GM11168 (cell line): ENCODE measurements around the gene C9orf50.
"Not testable (repeated sequence)": the region's sequence is repeated elsewhere in the genome, so short reads cannot be mapped to it uniquely, and the experiment has no call there.

ENCODE experiments used
- in situ Hi-C: fragments of 300-500 bp; cut with MboI; formaldehyde crosslinking; loops from one replicate; pipeline ENCODE4 v1.12.0; 2022; ENCODE audit warnings: low sequenced_read_pairs; ENCODE audit not compliant: unreplicated experiment

Gene C9orf50, protein sequence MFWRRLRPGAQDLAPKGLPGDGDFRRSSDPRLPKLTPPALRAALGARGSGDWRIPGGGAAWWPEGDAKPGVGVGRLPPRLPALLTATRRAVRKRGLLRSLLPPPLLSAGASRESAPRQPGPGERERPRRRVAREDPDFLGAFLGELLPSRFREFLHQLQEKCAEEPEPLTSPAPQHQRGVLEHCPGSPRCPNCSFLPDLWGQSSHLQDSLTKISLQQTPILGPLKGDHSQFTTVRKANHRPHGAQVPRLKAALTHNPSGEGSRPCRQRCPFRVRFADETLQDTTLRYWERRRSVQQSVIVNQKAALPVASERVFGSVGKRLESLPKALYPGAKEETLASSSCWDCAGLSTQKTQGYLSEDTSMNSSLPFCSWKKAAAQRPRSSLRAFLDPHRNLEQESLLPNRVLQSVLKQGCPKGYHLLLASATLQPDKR

DNA sequence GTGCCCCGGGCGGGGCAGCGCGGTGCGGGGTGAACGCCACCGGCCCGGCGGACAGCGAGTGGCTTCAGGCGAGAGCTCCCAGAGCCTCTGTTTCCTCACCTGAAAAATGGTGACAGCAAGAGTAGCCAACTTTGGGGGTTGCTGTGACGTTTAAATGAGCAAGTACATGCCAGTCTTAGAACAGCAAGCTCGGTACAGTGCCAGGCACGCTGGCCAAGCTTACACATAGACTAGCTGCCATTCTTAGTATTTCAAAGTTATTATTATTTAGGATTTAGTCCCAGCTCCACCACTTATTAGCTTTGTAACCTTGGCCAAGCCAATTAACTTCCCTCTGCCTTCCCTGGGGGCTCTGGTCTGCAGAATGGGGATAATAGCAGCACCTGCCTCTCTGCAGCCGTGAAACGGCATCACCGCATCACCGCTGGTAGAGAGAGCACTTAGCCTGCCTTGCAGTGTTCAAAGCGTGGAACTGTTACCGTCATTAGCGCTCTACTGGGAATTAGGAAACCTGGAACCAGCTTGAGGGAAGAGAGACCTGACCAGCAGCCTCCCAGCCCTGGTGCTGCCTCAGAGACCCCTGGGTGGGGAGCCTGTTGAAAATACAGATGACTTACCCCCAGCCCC, at the start of gene C9orf50:
C9orf50 (minus strand) TSS at position 433 of the 627 bp plus-strand sequence. CDS start 527 bp downstream, outside the sequence.
- in situ Hi-C loops = no loop called here

DNA sequence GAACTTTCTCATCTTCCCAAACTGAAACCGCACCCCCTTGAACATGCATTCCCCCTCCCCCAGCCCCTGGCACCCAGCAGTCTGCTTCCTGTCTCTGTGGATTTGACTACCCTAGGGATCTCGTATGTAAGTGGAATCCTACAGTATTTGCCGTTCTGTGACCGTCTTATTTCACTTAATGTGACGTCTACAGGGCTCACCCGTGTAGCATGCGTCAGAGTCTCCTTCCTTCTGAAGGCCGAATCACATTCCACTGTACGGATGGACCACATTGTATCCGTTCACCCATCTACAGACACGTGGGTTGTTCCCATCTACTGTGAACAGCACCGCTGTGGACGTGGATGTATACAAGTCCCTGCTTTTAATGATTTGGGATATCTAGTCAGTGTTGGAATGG, 49.0 kb upstream of the C9orf50 start:
- in situ Hi-C loops = no loop called here

DNA sequence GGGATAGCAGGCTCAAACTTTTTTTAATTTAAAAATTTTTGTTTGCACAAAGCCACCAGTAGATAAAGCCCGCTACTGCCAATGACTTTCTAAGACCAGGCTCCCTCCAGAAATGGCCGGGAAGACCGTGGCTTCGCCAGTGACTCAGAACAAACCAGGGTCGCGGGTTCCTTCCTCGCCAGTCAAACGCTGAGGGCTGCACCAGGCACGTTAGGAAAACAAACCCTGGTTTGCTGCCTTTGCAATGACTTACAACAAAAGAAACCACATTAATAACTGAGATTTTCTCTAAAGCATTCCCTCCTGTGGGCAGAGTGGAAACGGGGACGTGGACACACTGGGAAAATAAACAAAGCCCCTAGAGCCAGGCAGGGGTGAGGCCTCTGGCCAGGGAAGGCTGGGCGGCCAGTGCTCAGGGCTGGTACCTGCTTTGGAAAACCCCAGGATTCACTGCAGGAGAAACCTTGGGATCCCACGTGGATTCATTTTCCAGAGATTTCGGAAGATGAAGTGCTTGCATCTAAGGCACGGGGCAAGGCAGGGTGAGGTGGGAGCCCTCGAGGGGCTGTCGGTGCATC, 48.3 kb upstream of the C9orf50 start:
- in situ Hi-C loops = no loop called here

DNA sequence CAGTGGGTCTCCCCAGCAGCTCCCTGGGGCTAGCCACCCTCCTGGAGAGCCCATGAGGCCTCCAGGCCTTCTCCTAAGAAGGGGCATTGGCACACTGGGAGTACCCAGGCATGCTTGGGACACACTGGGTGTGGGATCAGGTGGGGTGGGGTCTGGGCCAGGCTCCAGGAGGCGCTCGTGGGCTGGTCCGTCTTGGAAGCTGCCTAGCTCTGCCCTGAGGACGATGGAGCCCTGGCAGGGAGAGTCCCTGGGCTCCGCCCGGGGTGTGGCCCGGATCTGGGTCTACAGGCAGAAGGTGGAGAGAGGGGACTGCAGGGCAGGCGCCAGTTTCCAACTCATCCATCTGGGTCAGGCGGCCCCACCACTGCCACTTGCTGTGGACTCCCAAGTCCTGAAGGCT, 46.9 kb upstream of the C9orf50 start:
- in situ Hi-C loops = no loop called here

DNA sequence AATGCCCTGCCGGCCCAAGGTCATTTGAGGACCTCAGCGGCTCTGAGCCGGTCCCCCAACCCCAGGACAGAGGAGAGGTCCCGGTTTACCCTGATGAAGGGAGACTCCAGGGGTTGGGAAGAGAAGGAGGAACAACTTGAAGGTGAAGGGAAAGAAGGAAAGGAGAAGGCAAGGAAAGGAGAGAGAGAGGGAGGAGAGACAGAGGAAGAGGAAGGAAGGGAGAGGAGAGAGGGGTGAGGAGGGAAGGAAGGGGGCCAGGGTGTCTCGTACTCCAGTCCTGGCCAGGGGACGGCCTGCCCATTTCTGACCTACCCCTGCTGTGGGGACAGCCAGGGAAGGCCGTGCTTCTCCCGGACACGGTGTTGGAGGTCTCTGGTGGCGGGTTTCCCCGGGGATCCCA, 46.5 kb upstream of the C9orf50 start:
- in situ Hi-C loops = no loop called here

DNA sequence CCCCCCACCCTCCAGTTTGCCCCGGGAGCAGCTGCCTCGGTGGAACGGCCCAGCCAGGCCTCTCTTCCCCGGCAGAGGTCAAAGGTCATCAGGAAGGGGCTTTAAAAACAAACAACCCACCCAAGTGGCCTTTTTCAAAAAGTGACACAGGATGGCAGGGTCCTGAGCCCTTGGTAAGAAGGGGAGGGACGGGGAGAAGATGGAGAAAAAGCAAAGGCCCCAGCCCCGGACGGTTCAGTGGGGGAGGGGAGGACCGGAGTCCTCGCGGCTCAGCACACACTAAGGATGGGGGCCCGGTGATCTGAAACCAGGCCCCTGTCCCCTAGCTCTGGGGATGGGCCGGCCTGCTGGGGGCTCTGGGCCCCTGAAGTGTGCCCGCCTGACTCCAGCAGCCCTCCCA, 45.7 kb upstream of the C9orf50 start:
- in situ Hi-C loops = no loop called here

DNA sequence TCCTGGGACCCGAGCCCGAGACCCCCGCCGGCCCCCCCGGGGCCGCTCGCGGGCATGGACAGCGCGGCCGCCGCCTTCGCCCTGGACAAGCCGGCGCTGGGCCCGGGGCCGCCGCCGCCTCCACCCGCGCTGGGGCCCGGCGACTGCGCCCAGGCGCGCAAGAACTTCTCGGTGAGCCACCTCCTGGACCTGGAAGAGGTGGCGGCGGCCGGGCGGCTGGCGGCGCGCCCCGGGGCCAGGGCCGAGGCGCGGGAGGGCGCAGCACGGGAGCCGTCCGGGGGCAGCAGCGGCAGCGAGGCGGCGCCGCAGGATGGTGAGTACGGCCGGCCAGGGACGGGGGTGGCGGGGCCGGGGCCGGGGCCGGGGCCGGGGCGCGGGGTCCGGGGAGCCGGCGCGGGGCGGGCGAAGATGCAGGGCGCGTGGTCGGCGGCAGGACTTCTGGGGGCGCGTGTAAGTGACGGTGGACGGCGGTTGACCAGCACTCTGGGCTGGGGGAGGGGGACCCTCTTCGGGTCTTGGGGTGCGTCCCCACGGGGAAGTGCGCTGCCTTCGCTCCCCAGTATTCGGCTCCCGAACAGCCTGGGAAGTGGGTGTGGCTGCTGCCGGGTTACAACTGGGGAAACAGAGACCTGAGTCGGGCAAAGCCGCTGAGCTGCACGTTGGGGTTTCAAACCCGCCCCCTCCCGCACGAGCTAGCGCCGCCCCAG, 45.1 kb upstream of the C9orf50 start:
- in situ Hi-C loops = no loop called here

DNA sequence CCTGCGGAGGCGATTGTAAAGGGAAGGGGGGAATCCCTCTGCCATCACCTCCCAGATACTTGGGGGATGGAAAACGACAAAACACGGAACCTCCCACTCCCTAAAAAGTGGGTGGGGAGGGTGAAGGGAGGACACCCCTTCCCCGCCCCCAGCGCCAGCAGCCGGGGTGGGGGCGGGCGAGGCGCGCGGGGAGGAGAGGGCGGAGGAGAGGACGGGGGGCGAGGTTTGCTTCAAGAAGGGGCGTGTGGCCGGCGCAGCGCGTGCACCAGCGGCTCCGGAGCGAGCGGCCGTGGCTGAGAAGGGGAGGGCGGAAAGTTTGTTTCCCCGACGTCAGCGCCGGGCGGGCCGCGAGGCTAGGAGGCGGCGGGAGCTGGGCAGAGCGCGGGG, 44.5 kb upstream of the C9orf50 start, which contains the start of gene PRRX2:
PRRX2 (plus strand) TSS at position 259 of the 387 bp plus-strand sequence. CDS start 221 bp downstream, outside the sequence.
- in situ Hi-C loops = no loop called here

DNA sequence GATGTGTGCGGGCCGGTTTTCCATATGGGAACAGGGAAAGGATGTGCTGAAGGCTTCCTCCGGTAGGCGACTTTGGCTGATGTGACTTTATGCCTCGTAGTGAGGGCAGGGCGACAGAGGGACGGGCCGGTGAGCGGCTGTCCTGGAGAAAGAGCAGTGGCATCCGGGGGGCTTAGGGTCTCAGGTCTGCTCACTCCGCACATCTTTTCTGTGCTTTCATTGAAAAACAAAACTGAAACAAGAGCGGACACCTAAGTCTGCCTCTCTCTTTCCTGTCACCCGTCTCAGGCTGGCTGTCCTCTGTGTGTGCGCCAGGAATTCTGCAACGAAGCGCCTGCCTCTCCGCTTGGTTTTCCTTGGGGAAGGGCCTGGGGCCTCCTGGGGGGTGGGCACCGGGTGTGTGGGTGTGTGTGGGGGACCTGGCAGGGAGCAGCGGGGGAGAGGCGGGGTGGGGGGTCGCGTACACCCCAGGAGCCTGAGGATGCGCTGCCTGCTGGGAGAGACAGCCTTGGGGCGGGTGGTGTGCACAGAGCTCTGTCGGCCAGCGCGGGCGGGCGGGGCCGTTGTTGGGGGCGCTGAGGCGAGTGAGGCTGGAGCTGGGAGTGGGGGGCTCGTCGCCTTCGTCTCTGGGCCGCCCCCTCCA, 44.0 kb upstream of the C9orf50 start:
- in situ Hi-C loops = no loop called here

DNA sequence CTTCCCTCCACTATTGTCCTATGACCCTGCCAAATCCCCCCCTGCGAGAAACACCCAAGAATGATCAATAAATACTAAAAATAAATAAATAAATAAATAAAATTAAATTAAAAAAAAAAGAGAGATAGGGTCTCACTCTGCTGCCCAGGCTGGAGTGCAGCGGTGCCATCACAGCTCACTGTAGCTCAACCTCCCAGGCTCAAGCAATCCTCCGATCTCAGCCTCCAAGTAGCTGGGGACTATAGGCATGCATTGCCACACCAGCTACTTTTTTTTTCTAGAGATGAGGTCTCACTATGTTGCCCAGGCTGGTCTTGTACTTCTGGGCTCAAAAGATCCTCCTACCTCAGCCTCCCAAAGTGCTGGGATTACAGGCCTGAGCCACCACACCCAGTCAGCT, 41.3 kb upstream of the C9orf50 start:
- in situ Hi-C loops = not testable (repeated sequence)

DNA sequence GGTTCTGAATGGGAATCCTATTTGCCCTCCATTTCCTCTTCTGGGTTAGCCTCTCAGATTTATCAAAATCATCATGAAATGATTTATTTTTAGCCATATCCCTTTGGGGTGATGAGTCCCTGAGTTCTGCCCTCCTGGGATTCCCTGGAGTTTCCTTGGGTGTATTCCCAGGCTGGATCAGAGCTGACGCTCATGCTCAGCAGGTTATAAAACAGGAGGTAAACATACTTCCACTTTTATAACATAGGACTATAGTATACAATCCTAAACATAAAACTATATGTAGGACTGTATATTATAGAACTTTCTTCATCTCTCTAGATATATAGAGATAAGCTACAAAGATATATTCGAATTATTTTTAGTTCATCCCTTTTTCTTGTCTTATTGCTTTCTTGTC, 40.1 kb upstream of the C9orf50 start:
- in situ Hi-C loops = no loop called here

DNA sequence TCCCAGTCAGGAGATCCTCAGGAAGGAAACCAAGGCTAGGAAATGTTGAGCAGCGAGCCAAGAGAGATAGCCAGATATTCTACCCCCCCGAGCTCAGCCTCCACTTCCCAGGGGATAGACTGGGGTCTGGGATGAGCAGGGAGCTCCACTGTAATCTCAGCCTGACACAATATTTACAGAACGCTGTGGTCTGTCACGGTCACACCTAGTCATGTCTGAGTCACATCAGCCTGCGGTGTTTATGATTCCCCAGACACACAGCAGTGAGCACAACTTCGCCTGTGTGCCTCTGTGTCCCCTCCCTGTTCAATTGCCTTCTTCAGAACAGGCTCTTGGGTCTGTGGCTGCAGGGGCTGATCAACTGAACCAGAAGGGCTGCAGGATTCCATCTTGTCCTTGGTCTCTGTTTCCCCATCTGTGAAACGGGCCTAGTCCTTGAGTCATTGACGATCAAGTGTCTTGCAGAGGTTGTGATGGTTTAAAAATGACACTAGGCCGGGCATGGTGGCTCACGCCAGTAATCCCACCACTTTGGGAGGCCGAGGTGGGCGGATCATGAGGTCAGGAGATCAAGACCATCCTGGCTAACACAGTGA, 36.0 kb upstream of the C9orf50 start:
- in situ Hi-C loops = no loop called here

DNA sequence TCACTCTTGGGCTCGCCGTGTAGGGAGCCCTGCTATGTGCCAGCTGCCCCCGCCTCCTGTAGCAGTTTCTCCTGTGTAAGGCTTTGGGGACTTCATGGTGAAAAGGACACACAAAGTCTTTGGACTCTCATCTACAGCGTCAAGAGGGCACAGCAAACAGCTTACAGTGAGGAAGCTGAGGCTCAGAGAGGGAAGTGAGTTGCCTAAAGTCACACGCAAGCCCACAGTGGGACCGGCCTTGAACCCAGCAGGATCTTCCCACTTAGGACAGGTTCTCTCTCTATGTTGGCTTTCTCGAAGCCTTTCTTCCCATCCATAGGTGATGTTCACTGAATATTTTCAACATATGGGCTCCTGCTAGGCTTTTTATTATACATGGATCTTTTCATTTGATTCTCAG, 34.8 kb upstream of the C9orf50 start:
- in situ Hi-C loops = no loop called here

DNA sequence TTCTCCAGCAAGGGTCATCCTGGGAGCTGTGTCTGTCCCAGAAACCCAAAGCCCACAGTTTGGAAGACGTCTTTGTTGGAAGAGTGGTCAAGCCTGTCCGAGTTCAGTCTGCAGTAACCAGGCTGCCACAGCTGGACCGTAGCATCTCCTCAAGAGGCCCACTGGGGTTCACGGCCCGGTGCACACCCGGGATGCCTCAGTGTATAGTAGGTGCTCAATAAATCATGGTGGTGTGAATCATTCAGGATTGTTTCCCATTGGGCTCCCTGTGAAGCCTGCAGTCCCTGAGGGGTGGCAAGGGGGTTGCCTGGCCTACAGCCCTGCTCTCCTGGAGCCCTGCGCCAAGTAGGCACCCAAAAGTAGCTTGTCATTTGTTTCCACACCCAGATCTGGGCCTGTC, 34.3 kb upstream of the C9orf50 start:
- in situ Hi-C loops = no loop called here

DNA sequence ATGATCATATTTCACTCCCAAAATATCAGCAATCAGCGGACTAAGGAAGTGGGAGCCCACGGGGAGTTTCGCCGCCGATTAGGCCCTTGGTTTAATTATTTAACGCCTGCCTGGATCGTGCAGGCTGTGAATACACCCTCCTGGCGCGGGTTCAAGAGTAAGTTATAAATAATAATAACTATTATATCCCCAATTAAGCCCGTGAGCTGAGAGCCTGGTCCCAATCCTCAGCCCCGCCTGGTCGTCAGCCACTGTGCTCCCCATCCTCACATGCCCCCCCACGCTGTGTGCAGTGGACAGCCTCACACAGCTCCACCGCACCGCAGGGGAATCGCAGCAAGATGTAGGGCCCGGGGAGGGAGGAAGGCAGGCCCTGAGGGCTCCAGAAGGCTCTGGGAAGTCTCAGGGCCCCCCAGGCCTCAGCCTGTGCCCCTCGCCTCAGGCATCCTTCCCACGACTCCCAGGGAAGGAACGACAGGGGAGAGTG, 33.7 kb upstream of the C9orf50 start:
- in situ Hi-C loops = no loop called here

DNA sequence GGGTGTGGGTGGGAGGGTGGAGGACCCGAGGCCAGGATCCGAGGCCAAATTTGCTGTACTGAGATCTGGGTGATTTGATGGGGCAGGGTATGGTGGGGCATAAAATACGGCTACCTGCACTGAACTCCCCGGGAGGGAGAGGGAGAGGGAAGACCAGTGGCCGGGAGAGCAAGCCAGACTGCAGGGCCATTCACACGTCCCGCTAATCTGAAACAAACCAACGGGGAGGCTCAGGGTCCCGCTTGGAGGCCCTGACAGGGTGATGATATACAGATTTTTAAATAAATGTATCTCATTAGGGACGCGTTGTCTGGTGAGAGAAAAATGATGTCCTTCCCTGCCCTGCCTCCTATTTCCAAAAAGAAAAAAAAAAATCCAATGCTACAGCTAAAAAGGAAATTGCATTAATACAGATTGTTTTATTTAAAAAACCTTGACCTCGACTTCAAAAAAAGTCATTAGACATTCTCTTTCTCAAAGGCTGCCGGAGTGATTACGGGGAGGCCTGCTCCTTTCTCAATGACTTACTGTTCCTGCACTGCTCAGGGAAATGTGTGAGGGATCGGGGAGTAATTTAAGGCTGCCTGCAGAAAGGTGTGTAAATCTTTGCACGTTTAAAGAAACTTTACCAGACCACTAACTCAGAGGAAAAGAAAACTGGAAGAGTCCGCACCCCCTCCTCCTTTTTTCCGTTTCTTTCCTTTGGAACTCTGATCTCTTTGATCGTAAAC, 33.1 kb upstream of the C9orf50 start:
- in situ Hi-C loops = no loop called here

DNA sequence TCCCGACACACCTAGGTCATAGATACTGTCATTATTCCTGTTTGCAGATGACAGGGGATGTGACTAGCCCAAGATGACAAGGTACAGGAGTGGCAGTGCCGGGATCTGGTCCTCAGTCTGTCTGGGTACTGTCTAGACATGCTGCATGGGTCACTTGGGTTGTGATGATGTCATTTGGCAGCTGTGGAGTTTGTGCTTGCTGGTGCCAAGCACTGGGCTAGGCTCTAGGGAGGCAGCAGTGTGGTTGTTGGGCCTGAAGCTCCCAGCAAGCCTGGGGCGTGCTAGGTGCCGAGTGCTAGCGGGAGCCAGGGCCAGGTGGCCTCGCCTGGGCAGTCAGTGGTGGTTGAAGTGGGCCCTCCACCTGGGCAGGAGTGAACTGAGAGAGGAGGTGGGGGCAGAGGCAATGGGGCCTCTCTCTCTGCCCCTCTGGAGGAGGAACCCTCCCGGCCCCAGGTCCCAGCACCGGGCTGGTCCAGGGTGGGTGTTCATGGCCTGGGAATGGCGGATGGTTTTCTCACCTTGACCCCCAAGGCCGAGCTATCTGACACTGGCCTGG, 29.9 kb upstream of the C9orf50 start:
- in situ Hi-C loops = no loop called here

DNA sequence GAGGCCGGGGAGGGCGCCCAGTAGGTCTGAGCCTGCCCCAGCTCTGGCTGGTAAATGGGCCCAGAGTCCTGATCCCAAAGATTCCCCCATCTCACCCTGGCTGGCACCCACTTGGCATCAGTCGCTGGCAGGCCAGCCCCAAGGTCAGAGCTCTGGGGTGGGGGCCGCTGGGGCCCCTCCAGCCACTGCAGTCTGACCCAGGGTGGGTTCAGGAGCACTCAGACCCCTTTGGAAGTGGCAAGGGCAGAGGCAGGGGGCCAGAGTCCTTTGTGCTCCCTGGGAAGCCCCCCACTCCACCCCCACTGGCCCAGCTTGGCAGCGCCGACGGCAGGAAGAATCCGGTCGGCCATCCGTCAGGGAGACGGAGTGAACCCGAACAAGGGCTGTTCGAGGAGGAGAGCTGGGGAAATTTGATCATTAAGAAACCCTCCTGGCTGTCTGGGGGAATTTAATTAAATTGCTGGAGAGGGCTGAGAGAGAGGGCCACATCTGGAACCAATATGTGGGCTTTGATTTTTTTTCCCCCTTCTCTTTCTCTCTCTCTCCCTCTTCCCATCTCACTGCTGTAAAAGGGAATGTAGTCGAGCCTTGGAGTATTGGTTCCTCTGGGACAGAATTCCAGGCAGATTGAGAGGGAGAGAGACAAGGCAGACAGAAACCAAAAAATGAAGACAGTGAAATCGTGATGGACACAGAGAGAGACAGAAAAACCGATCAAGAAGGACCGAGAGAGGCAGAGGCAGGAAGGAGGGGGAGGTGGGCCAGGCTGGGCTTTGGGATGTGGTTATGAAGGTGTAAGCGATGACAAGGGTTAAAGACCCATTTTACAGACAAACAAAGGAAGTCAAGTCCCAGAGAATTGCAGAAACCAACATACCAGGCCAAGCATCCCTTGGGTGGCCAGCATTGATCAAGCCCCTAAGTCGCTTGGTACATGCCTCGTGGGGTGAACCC, 29.1 kb upstream of the C9orf50 start:
- in situ Hi-C loops = no loop called here
